Amniotic stem cell (primary cell): ENCODE results near the gene CEP250.
"Not testable (repeated sequence)": the region's sequence is repeated elsewhere in the genome, so short reads cannot be mapped to it uniquely, and the experiment has no call there.

Source experiments
- DNase-seq: peaks from one replicate; lab custom pipeline; 2025; lab: John Stamatoyannopoulos, UW

CEP250 gene

GRCh38 chr20:35497780-35498189 is 42.4 kb downstream of the CEP250 start:
- DNase-seq = no peak

- no peak for DNase-seq
Observed at GRCh38 chr20:35499271-35499670, 43.9 kb downstream of the CEP250 start.

GRCh38 chr20:35502352-35502751 is 47.0 kb downstream of the CEP250 start:
- DNase-seq = no peak

GRCh38 chr20:35503281-35503680 is 47.9 kb downstream of the CEP250 start:
- DNase-seq = no peak

GRCh38 chr20:35503841-35504561 is 48.6 kb downstream of the CEP250 start:
- no peak for DNase-seq

- no peak for DNase-seq
Observed at GRCh38 chr20:35504751-35505150, 49.4 kb downstream of the CEP250 start.

- no peak for DNase-seq
Observed at GRCh38 chr20:35506179-35506578, 50.8 kb downstream of the CEP250 start.

- DNase-seq = no peak
Observed at GRCh38 chr20:35506872-35507638, 51.7 kb downstream of the CEP250 start.

- no peak for DNase-seq
Observed at GRCh38 chr20:35508493-35509218, 53.3 kb downstream of the CEP250 start.

GRCh38 chr20:35510951-35511735 is 55.7 kb downstream of the CEP250 start:
- DNase-seq = no peak

- DNase-seq = no peak
Observed at GRCh38 chr20:35511814-35512420, 56.5 kb downstream of the CEP250 start.

- DNase-seq = no peak
Observed at GRCh38 chr20:35514371-35514932, 59.1 kb downstream of the CEP250 start.

GRCh38 chr20:35515341-35515740 is 59.9 kb downstream of the CEP250 start:
- DNase-seq = no peak

GRCh38 chr20:35515949-35516645 is 60.7 kb downstream of the CEP250 start:
- peak; percentile 48 for DNase-seq

GRCh38 chr20:35517125-35517524 is 61.7 kb downstream of the CEP250 start:
- no peak for DNase-seq

- DNase-seq = not testable (repeated sequence)
Observed at GRCh38 chr20:35517767-35518166, 62.4 kb downstream of the CEP250 start.

GRCh38 chr20:35518955-35519354 is 63.6 kb downstream of the CEP250 start:
- no peak for DNase-seq

GRCh38 chr20:35523298-35523888 is 68.0 kb downstream of the CEP250 start:
- DNase-seq = no peak

GRCh38 chr20:35525639-35526038 is 70.2 kb downstream of the CEP250 start:
- DNase-seq = no peak

- no peak for DNase-seq
Observed at GRCh38 chr20:35527122-35527769, 71.8 kb downstream of the CEP250 start.
